ENCODE results near the gene ALKBH2. TPM values are rescaled to one million over a fixed set of nuclear protein-coding genes. Genes with fewer than 3 reads are reported as not detected.
A peak's percentile ranks its signal among the peaks of the same experiment; 100 is the strongest.

ALKBH2 gene
- total and polyA plus RNA-seq, 2 experiments from 2014 or later = 14.0 to 22.1 TPM

DNA sequence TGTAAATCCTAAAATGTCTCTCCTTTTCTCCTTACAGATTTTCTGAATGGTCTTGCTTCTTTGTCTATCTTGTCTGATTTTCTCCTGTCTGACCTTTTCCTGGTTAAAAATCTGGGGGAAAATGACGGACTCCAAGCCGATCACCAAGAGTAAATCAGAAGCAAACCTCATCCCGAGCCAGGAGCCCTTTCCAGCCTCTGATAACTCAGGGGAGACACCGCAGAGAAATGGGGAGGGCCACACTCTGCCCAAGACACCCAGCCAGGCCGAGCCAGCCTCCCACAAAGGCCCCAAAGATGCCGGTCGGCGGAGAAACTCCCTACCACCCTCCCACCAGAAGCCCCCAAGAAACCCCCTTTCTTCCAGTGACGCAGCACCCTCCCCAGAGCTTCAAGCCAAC lies 46.1 kb upstream of the ALKBH2 start:
- Histone ChIP-seq H3K4me3 (no peak overlapping the region), H3K9me2 (replicated peaks; ENCODE audit: insufficient read depth) (no peaks in the 10 kb centered on the region), H2AFZ (no peak overlapping the region), H3K4me1 (ENCODE audit: insufficient read depth) (no peaks in the 10 kb centered on the region), H3K79me2 (no peaks in the 10 kb centered on the region), H3K27ac (no peak overlapping the region), H3K27me3 (no peaks in the 10 kb centered on the region), H4K20me1 (ENCODE audit: insufficient read depth, poor library complexity, severe bottlenecking) (no peaks in the 10 kb centered on the region), H3K4me2 (no peak overlapping the region), H3K9me3 (ENCODE audit: low read depth) (no peaks in the 10 kb centered on the region), H3K36me3 (replicated peaks; ENCODE audit: insufficient read depth, low read depth) (no peaks in the 10 kb centered on the region)
- 91% methylated on average over 9 of the region's 9 CpGs for WGBS (ENCODE audit: low lambda C conversion rate, missing lambda C conversion rate)
- DNase-seq (ENCODE audit: low spot score) = no peak
- TF ChIP-seq, protein P1, sequence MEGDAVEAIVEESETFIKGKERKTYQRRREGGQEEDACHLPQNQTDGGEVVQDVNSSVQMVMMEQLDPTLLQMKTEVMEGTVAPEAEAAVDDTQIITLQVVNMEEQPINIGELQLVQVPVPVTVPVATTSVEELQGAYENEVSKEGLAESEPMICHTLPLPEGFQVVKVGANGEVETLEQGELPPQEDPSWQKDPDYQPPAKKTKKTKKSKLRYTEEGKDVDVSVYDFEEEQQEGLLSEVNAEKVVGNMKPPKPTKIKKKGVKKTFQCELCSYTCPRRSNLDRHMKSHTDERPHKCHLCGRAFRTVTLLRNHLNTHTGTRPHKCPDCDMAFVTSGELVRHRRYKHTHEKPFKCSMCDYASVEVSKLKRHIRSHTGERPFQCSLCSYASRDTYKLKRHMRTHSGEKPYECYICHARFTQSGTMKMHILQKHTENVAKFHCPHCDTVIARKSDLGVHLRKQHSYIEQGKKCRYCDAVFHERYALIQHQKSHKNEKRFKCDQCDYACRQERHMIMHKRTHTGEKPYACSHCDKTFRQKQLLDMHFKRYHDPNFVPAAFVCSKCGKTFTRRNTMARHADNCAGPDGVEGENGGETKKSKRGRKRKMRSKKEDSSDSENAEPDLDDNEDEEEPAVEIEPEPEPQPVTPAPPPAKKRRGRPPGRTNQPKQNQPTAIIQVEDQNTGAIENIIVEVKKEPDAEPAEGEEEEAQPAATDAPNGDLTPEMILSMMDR (IDR thresholded peaks at IDR 0.05; ENCODE audit: poor library complexity) = no peak
- TF ChIP-seq EZH2phosphoT487 (IDR thresholded peaks at IDR 0.05; ENCODE audit: low read depth, severe bottlenecking, unreplicated experiment) (no peak), EZH2 (IDR thresholded peaks at IDR 0.05; ENCODE audit: borderline replicate concordance) (no peak)

DNA sequence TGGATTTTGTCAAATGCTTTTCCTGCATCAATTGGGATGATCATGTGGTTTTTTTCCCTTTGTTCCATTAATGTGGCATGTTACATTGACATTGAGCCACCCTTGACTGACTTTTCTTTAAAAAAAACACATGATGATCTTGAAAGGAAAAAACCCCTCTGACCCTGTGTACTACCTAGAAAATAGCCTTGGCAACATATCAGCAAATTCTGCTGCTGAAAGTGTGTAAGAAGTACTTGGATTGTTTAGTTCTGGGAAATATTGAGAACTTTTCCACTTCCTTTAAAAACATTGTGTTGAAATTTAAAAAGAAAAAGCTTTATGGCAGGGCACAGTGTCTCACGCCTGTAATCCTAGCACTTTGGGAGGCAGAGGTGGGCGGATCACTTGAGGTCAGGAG lies 43.8 kb upstream of the ALKBH2 start:
- H3K9me3 ChIP-seq (ENCODE audit: low read depth) = no peaks in the 10 kb centered on the region
- no peak for DNase-seq (ENCODE audit: low spot score)
- WGBS (ENCODE audit: low lambda C conversion rate, missing lambda C conversion rate) = 95% methylated on average over 2 of the region's 2 CpGs
- no peaks in the 10 kb centered on the region for H3K9me2 ChIP-seq (replicated peaks; ENCODE audit: insufficient read depth)
- no peaks in the 10 kb centered on the region for H3K36me3 ChIP-seq (replicated peaks; ENCODE audit: insufficient read depth, low read depth)
- H2AFZ ChIP-seq = no peak overlapping the region
- H3K27ac ChIP-seq = no peak overlapping the region
- TF ChIP-seq, protein P1 (IDR thresholded peaks at IDR 0.05; ENCODE audit: poor library complexity) = no peak
- no peak for TF ChIP-seq EZH2 (IDR thresholded peaks at IDR 0.05; ENCODE audit: borderline replicate concordance)
- no peak for TF ChIP-seq EZH2phosphoT487 (IDR thresholded peaks at IDR 0.05; ENCODE audit: low read depth, severe bottlenecking, unreplicated experiment)
- no peak overlapping the region for H3K4me3 ChIP-seq
- H3K4me2 ChIP-seq = no peak overlapping the region
- no peaks in the 10 kb centered on the region for H4K20me1 ChIP-seq (ENCODE audit: insufficient read depth, poor library complexity, severe bottlenecking)
- no peaks in the 10 kb centered on the region for H3K79me2 ChIP-seq
- H3K4me1 ChIP-seq (ENCODE audit: insufficient read depth) = no peaks in the 10 kb centered on the region
- no peaks in the 10 kb centered on the region for H3K27me3 ChIP-seq

DNA sequence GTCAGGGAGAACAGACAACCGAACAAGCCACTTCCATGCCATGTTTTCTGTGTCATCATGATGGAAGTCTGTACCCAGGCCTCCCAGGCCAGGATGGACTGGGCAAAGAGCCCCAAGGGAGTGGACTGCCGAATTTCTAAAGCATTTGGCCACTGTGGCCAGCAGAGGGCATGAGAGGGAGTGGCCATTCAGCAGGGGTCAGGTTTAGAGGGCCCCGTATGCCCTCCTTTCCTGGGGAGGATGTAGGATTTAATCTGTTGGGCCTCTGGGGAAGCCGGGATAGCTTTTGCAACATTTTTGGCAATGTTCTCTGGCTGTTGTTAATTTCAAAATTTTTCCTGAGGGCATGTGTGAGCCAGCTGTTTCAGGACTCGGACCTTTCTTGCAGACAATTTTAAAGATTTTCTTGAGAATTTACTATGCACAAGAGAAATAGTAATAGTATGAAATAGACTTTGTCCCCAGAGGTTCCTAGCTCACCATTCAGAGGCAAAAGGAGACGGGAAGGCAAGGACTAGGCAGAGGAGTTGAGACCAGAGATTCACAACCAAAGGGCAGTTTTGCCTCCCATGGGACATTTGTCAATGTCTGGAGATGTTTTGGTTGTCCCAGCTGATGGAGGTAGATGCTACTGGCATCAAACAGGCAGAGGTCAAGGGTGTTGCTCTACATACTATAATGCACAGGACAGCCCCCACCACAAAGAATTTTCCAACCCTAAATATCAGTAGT lies 41.1 kb upstream of the ALKBH2 start:
- Histone ChIP-seq H3K9me3 (ENCODE audit: low read depth) (no peaks in the 10 kb centered on the region), H3K27ac (no peak overlapping the region), H3K36me3 (replicated peaks; ENCODE audit: insufficient read depth, low read depth) (no peaks in the 10 kb centered on the region), H3K4me3 (no peak overlapping the region), H3K4me1 (ENCODE audit: insufficient read depth) (no peaks in the 10 kb centered on the region), H2AFZ (no peak overlapping the region), H3K27me3 (no peaks in the 10 kb centered on the region), H4K20me1 (ENCODE audit: insufficient read depth, poor library complexity, severe bottlenecking) (no peaks in the 10 kb centered on the region), H3K4me2 (no peak overlapping the region), H3K79me2 (no peaks in the 10 kb centered on the region), H3K9me2 (replicated peaks; ENCODE audit: insufficient read depth) (no peaks in the 10 kb centered on the region)
- TF ChIP-seq, protein P1 (IDR thresholded peaks at IDR 0.05; ENCODE audit: poor library complexity) = peak; percentile 43
- TF ChIP-seq EZH2 (IDR thresholded peaks at IDR 0.05; ENCODE audit: borderline replicate concordance) (no peak), EZH2phosphoT487 (IDR thresholded peaks at IDR 0.05; ENCODE audit: low read depth, severe bottlenecking, unreplicated experiment) (no peak)
- no peak for DNase-seq (ENCODE audit: low spot score)
- 53% methylated on average over 6 of the region's 6 CpGs for WGBS (ENCODE audit: low lambda C conversion rate, missing lambda C conversion rate)
